Progenitor cell of endocrine pancreas (in vitro differentiated cells): Measurements from ENCODE around the gene PRR9. TPM values are rescaled to one million over a fixed set of nuclear protein-coding genes. Genes with fewer than 3 reads are reported as not detected.

Experiments used
- DNase-seq: peaks from one replicate; pipeline ENCODE4 v3.0.0; 2021; ENCODE audit warnings: low spot score; ENCODE audit not compliant: unreplicated experiment
- H3K27ac Mint-ChIP-seq: 2 replicates; pipeline ENCODE4 v1.8.0; 2021; ENCODE audit warnings: mild to moderate bottlenecking, moderate library complexity, mixed read lengths
- H3K27me3 Mint-ChIP-seq: 2 replicates; pipeline ENCODE4 v1.8.0; 2021; ENCODE audit warnings: mixed read lengths
- H3K36me3 Mint-ChIP-seq: 2 replicates; pipeline ENCODE4 v1.8.0; 2022; ENCODE audit warnings: mixed read lengths; ENCODE audit not compliant: insufficient read depth
- H3K4me1 Mint-ChIP-seq: 2 replicates; pipeline ENCODE4 v1.8.0; 2021; ENCODE audit warnings: low read depth, mixed read lengths
- H3K4me3 Mint-ChIP-seq: 2 replicates; pipeline ENCODE4 v1.8.0; 2021; ENCODE audit warnings: low read depth, mild to moderate bottlenecking, moderate library complexity, mixed read lengths
- H3K9me3 Mint-ChIP-seq: 2 replicates; pipeline ENCODE4 v1.8.0; 2021; ENCODE audit warnings: low read depth, mixed read lengths
- CTCF ChIP-seq: fragments of 200-600 bp; sonication (generic); IDR thresholded peaks from one replicate; pipeline ENCODE4 v1.5.0; 2021; ENCODE audit warnings: antibody characterized with exemption, mild to moderate bottlenecking; ENCODE audit not compliant: unreplicated experiment
- total RNA-seq: library from RNA; stranded (reverse); gene quantifications from 2 replicates; pipeline ENCODE4 v1.2.1, GENCODE V29; 2021

PRR9 gene
- total RNA-seq, 1 donor from 2014 or later = not detected

GRCh38 chr1:153238527-153238926 lies 21.1 kb downstream of the PRR9 start:
- peaks cover 8% of the 10 kb centered on the region for H3K27me3 Mint-ChIP-seq
- no peaks in the 10 kb centered on the region for H3K9me3 Mint-ChIP-seq
- DNase-seq = no peak
- H3K4me3 Mint-ChIP-seq = no peak overlapping the region
- H3K27ac Mint-ChIP-seq = no peak overlapping the region
- peak; percentile 44 for TF ChIP-seq CTCF
- no peaks in the 10 kb centered on the region for H3K36me3 Mint-ChIP-seq
- H3K4me1 Mint-ChIP-seq = no peaks in the 10 kb centered on the region

- no peak for DNase-seq
- no peak overlapping the region for H3K27ac Mint-ChIP-seq
- no peaks in the 10 kb centered on the region for H3K36me3 Mint-ChIP-seq
- no peaks in the 10 kb centered on the region for H3K9me3 Mint-ChIP-seq
- no peak overlapping the region for H3K4me3 Mint-ChIP-seq
- H3K27me3 Mint-ChIP-seq = peaks cover 13% of the 10 kb centered on the region
- TF ChIP-seq CTCF = no peak
- H3K4me1 Mint-ChIP-seq = no peaks in the 10 kb centered on the region
These were observed 24.8 kb downstream of the PRR9 start for GRCh38 chr1:153242160-153242559.

GRCh38 chr1:153245466-153245865 lies 28.1 kb downstream of the PRR9 start:
- Mint-ChIP-seq H3K9me3 (no peaks in the 10 kb centered on the region), H3K4me1 (no peaks in the 10 kb centered on the region), H3K36me3 (no peaks in the 10 kb centered on the region), H3K27me3 (peaks cover 25% of the 10 kb centered on the region), H3K4me3 (no peak overlapping the region), H3K27ac (no peak overlapping the region)
- DNase-seq = no peak
- no peak for TF ChIP-seq CTCF

GRCh38 chr1:153246018-153246417 lies 28.6 kb downstream of the PRR9 start:
- no peaks in the 10 kb centered on the region for H3K9me3 Mint-ChIP-seq
- H3K27me3 Mint-ChIP-seq = peaks cover 26% of the 10 kb centered on the region
- no peak overlapping the region for H3K4me3 Mint-ChIP-seq
- DNase-seq = no peak
- TF ChIP-seq CTCF = no peak
- no peak overlapping the region for H3K27ac Mint-ChIP-seq
- H3K4me1 Mint-ChIP-seq = no peaks in the 10 kb centered on the region
- no peaks in the 10 kb centered on the region for H3K36me3 Mint-ChIP-seq

- H3K27ac Mint-ChIP-seq = no peak overlapping the region
- H3K27me3 Mint-ChIP-seq = peaks cover 32% of the 10 kb centered on the region
- H3K36me3 Mint-ChIP-seq = no peaks in the 10 kb centered on the region
- no peaks in the 10 kb centered on the region for H3K9me3 Mint-ChIP-seq
- no peaks in the 10 kb centered on the region for H3K4me1 Mint-ChIP-seq
- no peak for DNase-seq
- no peak for TF ChIP-seq CTCF
- H3K4me3 Mint-ChIP-seq = no peak overlapping the region
These were observed 29.4 kb downstream of the PRR9 start for GRCh38 chr1:153246825-153247224.
